HFF-Myc (cell line): ENCODE measurements around the gene SIM1.

Experiments
- DNase-seq: peaks from one replicate; pipeline ENCODE4 v3.0.0-alpha.2; 2011; ENCODE audit warnings: low read depth; ENCODE audit errors: extremely low read depth
- H3K4me3 ChIP-seq: replicated peaks from 2 replicates; pipeline ENCODE4 v1.5.1; 2011; ENCODE audit warnings: low read depth, mild to moderate bottlenecking, control low read depth, low read length
- CTCF ChIP-seq: IDR thresholded peaks from 2 replicates; pipeline ENCODE4 v1.5.1; 2012; ENCODE audit warnings: mild to moderate bottlenecking, low read depth, low read length, control low read depth; ENCODE audit errors: missing control alignments

SIM1 gene

DNA sequence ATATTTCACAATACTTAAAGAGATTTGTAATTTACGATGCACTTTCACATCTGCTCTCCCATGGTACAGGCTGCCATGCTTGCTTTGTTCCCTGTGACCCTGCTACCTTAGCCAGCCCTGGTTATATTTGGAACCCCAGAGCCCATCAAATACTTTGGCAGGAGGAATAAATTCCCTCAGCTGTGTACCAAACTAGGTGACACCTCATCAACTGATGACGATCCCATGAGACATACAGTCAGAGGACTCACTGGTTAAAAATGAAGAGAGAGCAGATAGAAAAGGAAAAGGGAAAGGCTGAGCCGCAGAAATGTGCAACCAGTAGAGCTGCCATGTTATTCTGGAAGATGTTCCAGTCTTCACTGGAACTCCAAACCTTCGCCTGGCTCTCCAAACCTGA is 120.0 kb downstream of the SIM1 start:
- no peak for TF ChIP-seq CTCF
- no peak overlapping the region for H3K4me3 ChIP-seq
- no peak for DNase-seq

DNA sequence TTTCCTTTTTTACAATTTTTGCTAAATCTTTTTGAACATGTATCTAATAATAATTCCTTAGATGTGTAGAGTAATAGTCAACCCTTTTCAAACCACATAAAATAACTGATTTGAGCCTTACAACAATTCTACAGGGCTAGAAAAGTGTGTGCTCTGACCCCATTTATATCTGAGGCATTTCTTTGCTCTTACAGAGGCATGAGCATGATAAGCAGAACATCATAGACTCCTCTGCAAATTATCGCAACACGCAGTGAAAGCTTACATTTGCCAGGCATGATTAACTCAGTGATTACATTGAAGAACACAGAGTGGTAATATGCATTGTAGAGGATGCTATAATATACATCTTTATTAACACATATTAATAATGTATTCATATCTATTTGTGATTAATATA is 120.4 kb downstream of the SIM1 start:
- H3K4me3 ChIP-seq = no peak overlapping the region
- no peak for TF ChIP-seq CTCF
- no peak for DNase-seq

DNA sequence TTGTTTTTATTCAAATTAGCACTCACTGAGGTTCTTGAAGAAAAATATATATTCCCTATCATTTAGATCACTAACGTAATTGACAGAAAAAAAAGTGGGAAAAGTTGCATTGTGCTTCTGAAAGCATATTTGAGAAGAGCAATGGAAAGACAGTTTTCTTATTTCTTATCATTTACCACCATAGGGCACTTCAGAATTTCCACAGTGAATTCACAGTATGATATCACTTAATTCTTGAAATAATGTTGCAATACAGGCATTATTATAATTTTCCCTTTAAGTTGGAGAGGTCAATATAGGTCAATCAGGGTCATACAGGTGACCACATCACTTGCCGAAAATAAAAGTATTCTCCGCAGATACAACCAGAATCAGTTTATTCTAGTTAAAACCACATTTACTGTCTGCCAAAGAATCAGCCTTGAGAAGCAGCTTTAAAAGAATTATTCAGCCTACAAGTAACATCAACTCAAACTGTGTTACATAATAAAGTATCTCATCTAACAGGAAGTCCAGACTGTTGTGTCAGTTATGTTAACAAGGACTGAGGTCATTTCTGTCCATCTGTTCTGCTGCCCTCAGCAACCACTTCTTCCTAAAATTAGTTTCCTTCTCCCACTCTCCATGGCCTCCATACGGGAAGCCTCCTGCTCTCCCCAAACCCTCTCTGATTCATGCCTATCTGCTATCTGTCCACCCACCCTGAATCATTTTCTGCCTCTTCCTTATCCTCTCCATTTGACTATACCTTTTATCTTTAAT is 121.2 kb downstream of the SIM1 start:
- no peak for DNase-seq
- no peak overlapping the region for H3K4me3 ChIP-seq
- no peak for TF ChIP-seq CTCF

DNA sequence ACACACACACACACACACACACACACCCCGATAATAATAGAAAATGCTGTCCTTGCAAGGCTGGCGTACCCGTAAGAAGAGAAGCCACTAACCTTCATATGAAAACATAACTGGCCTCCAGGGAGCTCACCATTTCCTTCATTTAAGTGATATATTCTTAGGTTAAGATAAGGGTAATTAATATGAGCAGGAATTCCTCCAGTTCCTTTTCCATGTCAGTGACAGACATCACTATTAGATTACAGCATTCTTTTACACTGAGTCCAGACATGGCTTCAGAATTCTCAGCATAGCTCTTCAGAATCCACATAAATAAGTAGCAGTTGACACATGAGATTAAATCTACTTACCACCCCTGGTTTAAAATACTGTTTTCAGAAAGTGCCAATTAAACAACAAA is 121.9 kb downstream of the SIM1 start:
- no peak overlapping the region for H3K4me3 ChIP-seq
- no peak for DNase-seq
- TF ChIP-seq CTCF = no peak

- no peak for DNase-seq
- no peak for TF ChIP-seq CTCF
- H3K4me3 ChIP-seq = no peak overlapping the region
Observed at GRCh38 chr6:100339574-100340255, 125.0 kb downstream of the SIM1 start.

DNA sequence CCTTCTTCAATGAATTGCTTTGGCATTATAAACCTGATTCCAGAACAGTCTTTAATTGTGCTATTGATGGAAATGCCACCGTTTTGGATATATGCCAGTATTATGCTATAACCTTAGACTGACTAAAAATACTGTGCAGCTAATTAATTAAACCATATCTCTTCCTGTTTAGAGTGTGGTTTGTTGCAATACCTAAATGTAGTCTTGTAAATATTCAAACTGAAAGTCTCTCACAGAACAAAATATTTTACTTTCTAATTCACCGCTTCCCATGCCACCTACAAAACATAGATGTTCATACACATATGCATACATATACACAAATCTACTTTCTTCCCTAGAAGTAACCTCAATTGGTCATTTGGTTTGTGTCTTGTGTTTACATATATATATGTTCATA is 126.6 kb downstream of the SIM1 start:
- DNase-seq = no peak
- no peak for TF ChIP-seq CTCF
- no peak overlapping the region for H3K4me3 ChIP-seq
